Measurements from ENCODE around the gene FAM83C. TPM values are rescaled to one million over a fixed set of nuclear protein-coding genes. Genes with fewer than 3 reads are reported as not detected.
A peak's percentile ranks its signal among the peaks of the same experiment; 100 is the strongest.

The FAM83C gene
- not detected for total RNA-seq

DNA sequence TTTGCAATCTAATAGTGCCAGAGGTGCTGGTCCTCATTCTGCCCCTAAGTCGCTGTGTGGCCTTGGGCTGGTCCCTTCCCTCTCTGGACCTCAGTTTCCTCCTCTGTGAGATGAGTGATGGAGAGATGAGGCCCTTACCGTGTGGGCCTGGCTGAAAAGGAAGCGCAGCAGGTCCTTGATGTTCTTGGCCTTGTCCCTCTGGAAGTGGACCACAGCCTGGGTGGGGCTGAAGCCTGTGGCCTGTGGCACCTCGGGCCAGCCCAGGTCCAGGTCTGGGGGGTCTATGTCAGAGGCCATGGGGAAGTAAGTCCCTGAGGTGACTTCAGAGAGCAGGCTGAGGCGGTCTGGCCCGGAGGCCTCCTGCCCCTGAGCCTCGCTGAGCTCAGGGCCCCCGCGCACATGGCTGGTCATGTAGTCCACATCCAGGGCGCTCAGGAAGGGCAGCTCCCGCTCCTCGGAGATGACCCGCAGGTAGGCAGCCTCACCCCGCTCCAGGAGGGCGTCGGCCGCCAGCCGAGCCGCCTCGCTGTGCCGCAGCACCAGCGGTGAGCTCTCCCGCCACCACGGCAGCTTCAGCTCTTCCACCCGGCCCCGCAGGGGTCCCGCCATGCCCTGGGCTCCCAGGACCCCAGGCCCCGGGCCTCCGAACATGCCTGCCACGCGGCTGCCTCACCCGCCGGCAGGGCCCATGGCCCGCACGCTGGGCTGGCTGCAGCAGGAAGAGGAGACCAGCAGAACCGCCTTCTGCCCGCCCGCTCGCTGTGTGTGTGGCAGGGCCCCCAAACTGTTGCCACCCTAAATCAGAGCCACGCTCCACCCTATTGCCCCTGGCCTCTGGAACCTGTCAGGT is at the start of gene FAM83C:
TSS of gene FAM83C (minus strand) at position 772 of the 850 bp plus-strand sequence. CDS start at position 651, 121 bp downstream.
- intact Hi-C loops (cut with micrococcal nuclease): no loop called here
- Mint-ChIP-seq H3K4me1 (ENCODE audit: low read depth) (no peaks in the 10 kb centered on the region), H3K36me3 (no peaks in the 10 kb centered on the region), H3K27me3 (peaks cover 4% of the 10 kb centered on the region), H3K27ac (no peak within 1 kb of the TSS), H3K9me3 (no peaks in the 10 kb centered on the region), H3K4me3 (no peak within 1 kb of the TSS)
- ChIA-PET CTCF (no interaction called here), POLR2A (no interaction called here)
- no peak for DNase-seq

DNA sequence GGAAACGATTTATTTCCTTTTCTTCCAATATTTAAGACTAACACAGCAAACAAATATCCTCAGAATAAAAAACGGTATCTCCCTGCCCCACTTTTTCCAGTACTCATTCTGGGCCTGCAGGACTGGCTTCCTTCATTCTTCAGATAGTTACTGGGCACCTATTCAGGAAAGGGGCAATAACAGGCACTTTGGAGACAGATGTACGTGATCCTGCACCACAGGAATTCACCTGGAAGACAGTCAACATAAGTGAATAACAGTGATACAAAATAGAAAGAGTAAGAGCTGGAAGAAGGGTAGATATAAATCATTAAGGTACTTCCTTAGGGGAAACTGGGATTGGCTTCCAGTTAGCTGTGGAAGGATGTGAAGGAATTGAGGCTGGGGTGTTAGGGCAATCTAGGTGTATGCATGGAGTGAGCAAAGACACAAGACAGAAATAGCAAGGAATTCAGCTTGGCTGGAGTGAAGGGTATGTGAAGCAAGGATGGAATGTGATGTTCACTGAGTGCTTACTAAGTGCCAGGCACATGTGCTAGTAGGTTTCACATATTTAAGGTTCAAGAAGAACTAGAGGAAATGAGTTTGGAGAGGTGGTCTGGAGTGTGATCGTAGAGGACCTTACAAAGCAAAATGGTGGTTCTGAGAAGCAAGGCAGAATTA is 49.3 kb upstream of the FAM83C start:
- H3K36me3 Mint-ChIP-seq: peaks cover 31% of the 10 kb centered on the region
- peaks cover 3% of the 10 kb centered on the region for H3K9me3 Mint-ChIP-seq
- DNase-seq: no peak
- H3K27ac Mint-ChIP-seq: no peak overlapping the region
- ChIA-PET CTCF (interaction anchor here (0.7 to 2.0 kb wide), 4 partner anchors 11 to 106 kb away, joined by 3 to 4 read pairs (median 4); no protein-coding TSS in a partner anchor), POLR2A (no interaction called here)
- H3K4me1 Mint-ChIP-seq (ENCODE audit: low read depth): peaks cover 4% of the 10 kb centered on the region
- H3K4me3 Mint-ChIP-seq: no peak overlapping the region
- H3K27me3 Mint-ChIP-seq: no peaks in the 10 kb centered on the region
- intact Hi-C loops (cut with micrococcal nuclease): loop anchor here (10.0 kb wide), 1 partner anchor 57 kb away; the partner anchor contains the start of gene EIF6

DNA sequence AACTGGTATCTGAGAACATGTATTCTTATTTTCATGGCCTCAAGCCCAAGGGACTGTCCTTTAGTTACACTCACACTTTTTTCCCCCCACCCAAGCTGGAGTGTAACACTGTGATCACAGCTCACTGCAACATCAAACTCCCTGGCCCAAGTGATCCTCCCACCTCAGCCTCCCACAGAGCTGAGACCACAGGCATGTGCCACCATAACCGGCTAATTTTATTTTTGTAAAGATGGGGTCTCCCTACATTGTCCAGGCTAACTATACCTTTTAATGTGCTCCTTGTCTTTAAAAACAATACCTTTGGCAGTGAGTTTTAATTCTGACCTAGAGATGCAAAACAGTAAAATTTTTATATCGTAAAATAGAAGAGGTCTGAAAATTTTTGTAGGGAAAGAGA is 48.2 kb upstream of the FAM83C start:
- Mint-ChIP-seq H3K4me1 (ENCODE audit: low read depth) (peaks cover 3% of the 10 kb centered on the region), H3K9me3 (no peaks in the 10 kb centered on the region), H3K4me3 (no peak overlapping the region), H3K27ac (no peak overlapping the region), H3K27me3 (no peaks in the 10 kb centered on the region), H3K36me3 (peaks cover 22% of the 10 kb centered on the region)
- intact Hi-C loops (cut with micrococcal nuclease): loop anchor here (10.0 kb wide), 1 partner anchor 56 kb away; the partner anchor contains the start of gene EIF6
- CTCF ChIA-PET: no interaction called here
- DNase-seq: no peak
- POLR2A ChIA-PET: no interaction called here

DNA sequence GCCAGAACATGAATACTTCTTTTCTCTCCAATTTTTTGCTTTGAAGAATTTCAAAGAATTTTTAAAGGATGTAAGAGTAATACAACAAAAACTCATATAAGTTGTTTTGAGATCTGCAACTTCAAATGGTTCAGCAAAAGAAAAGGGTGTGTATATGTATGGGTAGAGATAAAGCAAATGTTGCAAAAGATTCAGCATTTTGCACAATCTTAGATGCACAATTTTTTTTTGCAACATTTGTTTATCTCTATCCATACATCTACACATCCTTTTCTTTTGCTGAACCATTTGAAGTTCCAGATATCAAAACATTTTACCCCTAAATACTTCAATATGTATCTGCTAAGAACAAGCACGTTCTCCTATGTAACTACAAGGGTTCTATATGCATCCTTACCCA is 47.4 kb upstream of the FAM83C start:
- no peak for DNase-seq
- intact Hi-C loops (cut with micrococcal nuclease): loop anchor here (10.0 kb wide), 1 partner anchor 55 kb away; the partner anchor contains the start of gene EIF6
- Mint-ChIP-seq H3K9me3 (no peaks in the 10 kb centered on the region), H3K4me3 (no peak overlapping the region), H3K27me3 (no peaks in the 10 kb centered on the region), H3K4me1 (ENCODE audit: low read depth) (no peaks in the 10 kb centered on the region), H3K27ac (no peak overlapping the region), H3K36me3 (peaks cover 14% of the 10 kb centered on the region)
- POLR2A ChIA-PET: no interaction called here
- CTCF ChIA-PET: no interaction called here

DNA sequence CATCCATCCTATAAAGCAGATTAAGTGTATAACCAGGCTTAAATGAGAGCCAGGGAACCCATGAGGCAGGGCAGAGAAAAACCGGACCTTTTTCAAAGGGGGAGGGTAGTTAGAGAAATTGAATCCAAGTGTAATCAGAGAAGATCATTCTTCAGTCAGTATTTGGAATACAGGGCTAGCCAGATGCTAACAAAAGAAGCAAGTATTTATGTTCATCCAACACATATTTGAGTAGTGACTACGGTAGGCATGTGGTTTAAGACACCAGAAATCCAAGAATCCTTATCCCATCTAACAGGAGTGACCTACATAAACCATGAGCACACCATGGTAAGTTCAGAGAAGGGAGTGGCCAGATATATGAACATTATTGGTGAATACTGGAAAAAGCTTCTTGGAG is 46.8 kb upstream of the FAM83C start:
- no peak for DNase-seq
- intact Hi-C loops (cut with micrococcal nuclease): no loop called here
- ChIA-PET CTCF (interaction anchor here (1.3 kb wide), 1 partner anchor 9 kb away, joined by 4 read pairs; no protein-coding TSS in a partner anchor), POLR2A (no interaction called here)
- Mint-ChIP-seq H3K4me3 (no peak overlapping the region), H3K27ac (no peak overlapping the region), H3K9me3 (no peaks in the 10 kb centered on the region), H3K27me3 (no peaks in the 10 kb centered on the region), H3K4me1 (ENCODE audit: low read depth) (no peaks in the 10 kb centered on the region), H3K36me3 (peaks cover 12% of the 10 kb centered on the region)

DNA sequence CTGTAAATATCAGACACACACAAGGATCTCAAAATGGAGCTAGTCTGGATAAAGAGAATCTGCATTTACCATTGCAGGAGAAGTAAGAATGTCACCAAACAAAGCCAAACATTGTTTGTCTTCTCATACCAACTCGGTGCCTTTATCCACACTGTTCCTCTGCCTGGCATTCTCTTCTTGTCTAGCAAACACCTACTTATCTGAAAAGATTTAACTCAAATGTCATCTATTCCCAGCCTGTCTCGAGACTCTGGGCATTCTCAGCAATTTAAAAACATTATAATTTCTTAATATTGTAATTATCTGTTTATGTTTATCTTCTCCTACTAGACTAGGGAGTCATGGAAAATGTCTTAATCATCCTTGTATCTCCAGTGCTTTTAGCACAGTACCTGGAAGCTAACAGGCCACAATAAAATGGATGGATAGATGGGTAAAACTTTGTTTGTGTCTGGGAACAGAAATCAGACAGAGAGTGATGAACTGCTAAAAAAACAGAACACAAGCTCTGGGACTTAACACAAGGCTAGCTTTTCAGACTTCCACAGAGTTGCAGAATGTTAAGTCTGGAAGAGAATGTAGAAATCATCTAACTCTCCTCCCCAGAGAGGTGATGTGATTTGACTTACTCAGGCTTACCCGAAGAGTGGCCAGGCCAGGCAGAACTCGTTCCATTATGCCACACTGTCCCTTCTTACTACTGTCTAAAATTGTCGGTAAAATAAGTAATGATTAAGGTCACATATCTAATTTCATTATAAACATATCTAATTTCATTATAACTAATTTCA is 42.3 kb upstream of the FAM83C start:
- no peak for DNase-seq

DNA sequence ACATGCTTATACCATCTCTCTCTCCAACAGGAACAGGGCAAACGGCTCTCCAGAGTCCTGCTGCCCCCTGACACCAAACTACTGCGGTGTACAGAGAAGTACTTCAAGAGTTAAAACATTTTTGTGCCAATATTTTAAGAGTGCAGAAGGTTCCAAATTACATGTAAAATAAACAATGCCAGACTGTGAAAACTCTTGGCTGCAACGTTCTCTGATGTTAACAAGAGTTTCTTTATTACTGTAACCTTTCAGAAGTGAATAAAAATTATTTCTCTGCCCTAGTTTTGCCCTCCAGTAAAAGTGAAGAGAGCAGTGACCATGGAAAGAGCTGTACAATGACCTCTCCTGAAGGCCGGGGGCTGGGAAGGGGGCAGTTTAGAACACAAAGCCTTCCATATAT is 41.4 kb upstream of the FAM83C start:
- CTCF ChIA-PET: interaction anchor here (1.2 kb wide), 1 partner anchor 30 kb away, joined by 9 read pairs; no protein-coding TSS in a partner anchor
- Mint-ChIP-seq H3K4me1 (ENCODE audit: low read depth) (peaks cover 16% of the 10 kb centered on the region), H3K9me3 (no peaks in the 10 kb centered on the region), H3K4me3 (no peak overlapping the region), H3K36me3 (peaks cover 2% of the 10 kb centered on the region), H3K27me3 (no peaks in the 10 kb centered on the region), H3K27ac (no peak overlapping the region)
- intact Hi-C loops (cut with micrococcal nuclease): no loop called here
- POLR2A ChIA-PET: no interaction called here
- DNase-seq: no peak

More for the DNA sequence above, 42.3 kb upstream of the FAM83C start:
- Mint-ChIP-seq H3K4me1 (ENCODE audit: low read depth) (peaks cover 9% of the 10 kb centered on the region), H3K27ac (no peak overlapping the region), H3K4me3 (no peak overlapping the region), H3K9me3 (no peaks in the 10 kb centered on the region), H3K36me3 (peaks cover 2% of the 10 kb centered on the region), H3K27me3 (no peaks in the 10 kb centered on the region)
- intact Hi-C loops (cut with micrococcal nuclease): no loop called here
- CTCF ChIA-PET: interaction anchor here (1.2 kb wide), 1 partner anchor 31 kb away, joined by 9 read pairs; no protein-coding TSS in a partner anchor
- POLR2A ChIA-PET: no interaction called here

DNA sequence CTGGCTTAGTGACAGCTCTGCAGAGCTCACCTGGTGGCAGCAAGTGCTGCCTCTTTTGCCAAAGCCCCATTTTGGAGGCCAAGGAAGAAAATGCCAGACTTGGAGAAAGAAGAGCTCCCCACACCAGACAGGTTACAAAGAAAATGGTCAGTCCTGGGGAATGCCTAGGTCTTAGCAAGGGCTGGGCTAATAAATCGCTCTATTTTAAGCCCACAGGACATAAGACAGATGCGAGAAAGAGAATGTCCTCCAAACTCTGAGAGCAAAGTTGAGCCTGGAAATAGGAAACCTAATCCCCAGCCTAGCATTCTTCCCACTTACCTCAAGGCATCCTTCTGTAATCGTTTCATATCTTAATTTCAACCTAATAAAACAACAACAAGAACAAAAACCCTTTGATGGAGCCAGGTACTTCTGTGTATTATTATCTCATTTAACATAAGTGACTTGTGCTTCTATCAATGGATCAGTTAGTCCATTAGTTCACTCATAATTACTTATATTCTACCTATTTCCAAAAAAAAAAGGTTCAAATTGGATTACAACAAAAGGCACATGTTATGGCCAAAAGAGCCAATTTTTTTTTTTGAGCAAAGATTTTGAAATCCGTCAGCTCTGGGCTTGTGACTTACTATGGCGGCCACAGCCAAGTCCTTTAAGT is 40.4 kb upstream of the FAM83C start:
- Mint-ChIP-seq H3K27ac (no peak overlapping the region), H3K4me1 (ENCODE audit: low read depth) (peaks cover 25% of the 10 kb centered on the region), H3K9me3 (no peaks in the 10 kb centered on the region), H3K36me3 (peaks cover under 1% of the 10 kb centered on the region), H3K27me3 (no peaks in the 10 kb centered on the region), H3K4me3 (no peak overlapping the region)
- CTCF ChIA-PET: interaction anchor here (6.5 kb wide), 1 partner anchor 28 kb away, joined by 151 read pairs; no protein-coding TSS in a partner anchor
- DNase-seq: no peak
- intact Hi-C loops (cut with micrococcal nuclease): no loop called here
- POLR2A ChIA-PET: no interaction called here

DNA sequence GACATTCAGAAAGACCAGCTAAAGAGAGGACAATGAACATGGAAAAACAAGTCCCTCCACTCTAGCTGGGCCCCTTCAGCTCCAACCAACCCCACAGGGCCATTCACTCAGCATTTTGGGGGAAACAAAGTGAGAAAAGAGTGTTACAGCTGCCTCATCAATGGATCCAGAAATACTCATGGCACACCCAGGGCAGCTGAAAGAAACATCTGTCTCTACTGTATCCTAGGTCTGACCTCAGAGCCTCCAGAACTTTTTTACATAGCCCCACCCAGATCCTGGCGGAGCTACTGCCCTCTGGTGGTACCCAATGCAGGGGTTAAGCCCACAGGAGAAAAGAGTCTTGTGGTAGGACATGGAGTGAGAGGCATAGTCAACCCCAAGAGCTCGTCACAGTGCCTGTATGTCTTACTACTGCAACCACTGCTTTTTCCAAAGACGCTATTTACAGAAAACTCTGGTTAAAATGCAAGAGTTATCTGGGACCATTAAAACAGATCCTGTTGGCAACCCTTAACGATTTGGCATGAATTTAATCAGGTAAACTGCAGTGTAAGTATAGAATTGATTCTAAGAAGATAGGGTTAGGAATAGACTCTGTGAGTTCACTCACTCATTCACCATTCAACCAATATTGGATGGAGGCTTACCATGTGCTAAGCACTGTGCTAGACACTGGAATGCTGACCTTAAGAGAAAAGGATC is 37.4 kb upstream of the FAM83C start:
- intact Hi-C loops (cut with micrococcal nuclease): loop anchor here (1.0 to 2.0 kb wide), 2 partner anchors 17 to 25 kb away; no protein-coding TSS in a partner anchor
- POLR2A ChIA-PET: interaction anchor here (0.6 to 2.0 kb wide), 6 partner anchors 21 to 1217 kb away, joined by 3 to 7 read pairs (median 4); partner anchors contain the start of genes EIF2S2 and MMP24OS
- no peaks in the 10 kb centered on the region for H3K36me3 Mint-ChIP-seq
- peaks cover 33% of the 10 kb centered on the region for H3K4me1 Mint-ChIP-seq (ENCODE audit: low read depth)
- DNase-seq: peak; percentile 82
- H3K27me3 Mint-ChIP-seq: no peaks in the 10 kb centered on the region
- CTCF ChIA-PET: interaction anchor here (0.6 to 6.5 kb wide), 24 partner anchors 9 to 473 kb away, joined by 3 to 151 read pairs (median 4); partner anchors contain the start of genes EDEM2, EIF6 and MMP24OS
- no peak overlapping the region for H3K4me3 Mint-ChIP-seq
- H3K27ac Mint-ChIP-seq: no peak overlapping the region
- H3K9me3 Mint-ChIP-seq: no peaks in the 10 kb centered on the region

DNA sequence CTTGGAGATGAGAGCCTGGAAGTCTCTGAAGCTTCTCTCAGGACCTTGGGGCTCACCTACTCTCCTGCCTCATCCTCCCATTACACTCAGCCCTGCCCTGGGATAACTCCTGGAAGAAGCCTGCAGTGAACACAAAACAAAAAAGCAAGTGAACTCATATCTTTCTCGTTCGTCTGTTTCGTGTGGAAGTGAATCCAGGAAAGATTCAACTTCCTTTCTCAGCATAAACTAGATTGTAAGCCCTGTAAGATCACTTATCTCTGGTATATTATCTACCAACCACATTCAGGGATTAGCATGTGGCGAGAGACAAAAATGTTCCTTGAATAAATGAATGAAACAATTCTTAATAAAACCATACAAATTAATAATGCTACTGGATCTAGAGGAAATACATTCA is 36.5 kb upstream of the FAM83C start:
- H3K4me3 Mint-ChIP-seq: no peak overlapping the region
- no peaks in the 10 kb centered on the region for H3K36me3 Mint-ChIP-seq
- intact Hi-C loops (cut with micrococcal nuclease): loop anchor here (1.0 to 2.0 kb wide), 2 partner anchors 16 to 24 kb away; no protein-coding TSS in a partner anchor
- ChIA-PET CTCF (interaction anchor here (0.6 to 6.5 kb wide), 19 partner anchors 8 to 472 kb away, joined by 3 to 151 read pairs (median 6); partner anchors contain the start of genes EDEM2, EIF6 and MMP24OS), POLR2A (interaction anchor here (1.0 to 2.0 kb wide), 4 partner anchors 20 to 51 kb away, joined by 4 to 7 read pairs (median 4); partner anchors contain the start of gene MMP24OS)
- H3K27me3 Mint-ChIP-seq: no peaks in the 10 kb centered on the region
- no peaks in the 10 kb centered on the region for H3K9me3 Mint-ChIP-seq
- H3K4me1 Mint-ChIP-seq (ENCODE audit: low read depth): peaks cover 33% of the 10 kb centered on the region
- peak overlapping the region; percentile 38 for H3K27ac Mint-ChIP-seq
- no peak for DNase-seq
